Fibroblast of lung (primary cell): ENCODE measurements around the gene CEMIP. TPM values are rescaled to one million over a fixed set of nuclear protein-coding genes. Genes with fewer than 3 reads are reported as not detected.

Source experiments
- DNase-seq, 2 donors: peaks; one replicate each; pipeline versions ENCODE4 v3.0.0 to v3.0.0-alpha.2; 2010; ENCODE audit warnings: low read depth in 2 of 2
- H2AFZ ChIP-seq: 2 replicates; pipeline ENCODE4 v1.5.1; 2012; ENCODE audit warnings: low read length, control low read depth, inconsistent platforms
- H3K27ac ChIP-seq: 2 replicates; pipeline ENCODE4 v1.5.1; 2011; ENCODE audit warnings: low read length, control low read depth; ENCODE audit not compliant: insufficient read depth
- H3K27me3 ChIP-seq: 2 replicates; pipeline ENCODE4 v1.5.1; 2011; ENCODE audit warnings: mild to moderate bottlenecking, low read length; ENCODE audit not compliant: control insufficient read depth, insufficient read depth
- H3K36me3 ChIP-seq: 2 replicates; pipeline ENCODE4 v1.5.1; 2011; ENCODE audit warnings: low read length; ENCODE audit not compliant: control insufficient read depth, insufficient read depth
- H3K4me1 ChIP-seq: 2 replicates; pipeline ENCODE4 v1.5.1; 2011; ENCODE audit warnings: low read length; ENCODE audit not compliant: control insufficient read depth, insufficient read depth; ENCODE audit errors: extremely low read depth
- H3K4me2 ChIP-seq: 2 replicates; pipeline ENCODE4 v1.5.1; 2011; ENCODE audit warnings: low read length, control low read depth; ENCODE audit not compliant: insufficient read depth; ENCODE audit errors: extremely low read depth
- H3K4me3 ChIP-seq, 4 experiments: fragments of 200-600 bp in 1 of 4; sonication (generic) in 1 of 4; replicated peaks in 1 of 4; 2 replicates each; pipeline ENCODE4 v1.5.1; 2011 to 2016; ENCODE audit warnings: low read length in 4 of 4, low read depth in 3 of 4, mild to moderate bottlenecking in 3 of 4, control low read depth in 2 of 4, inconsistent platforms in 1 of 4, mixed read lengths in 1 of 4; ENCODE audit not compliant: insufficient read depth in 1 of 4; ENCODE audit errors: control extremely low read depth in 1 of 4
- H3K79me2 ChIP-seq: 2 replicates; pipeline ENCODE4 v1.5.1; 2012; ENCODE audit warnings: mild to moderate bottlenecking, low read length, inconsistent platforms; ENCODE audit not compliant: control insufficient read depth, insufficient read depth
- H3K9ac ChIP-seq: 2 replicates; pipeline ENCODE4 v1.5.1; 2011; ENCODE audit warnings: mild to moderate bottlenecking, low read length, control low read depth; ENCODE audit not compliant: insufficient read depth
- H3K9me3 ChIP-seq: 2 replicates; pipeline ENCODE4 v1.5.1; 2012; ENCODE audit warnings: low read depth, low read length; ENCODE audit not compliant: control insufficient read depth, insufficient read depth
- H4K20me1 ChIP-seq: 2 replicates; pipeline ENCODE4 v1.5.1; 2011; ENCODE audit warnings: low read length; ENCODE audit not compliant: control insufficient read depth, insufficient read depth; ENCODE audit errors: extremely low read depth
- EZH2 ChIP-seq: IDR thresholded peaks from 2 replicates; pipeline ENCODE4 v1.5.1; 2012; ENCODE audit warnings: low read length, control low read depth, mild to moderate bottlenecking; ENCODE audit errors: missing control alignments
- polyA plus RNA-seq, 2 donors: library from polyadenylated mRNA; depleted of rRNA in 1 of 2; stranded (reverse) in 1 of 2; unstranded in 1 of 2; fragments of >200 nt; gene quantifications; 2 replicates each; pipeline ENCODE4 v1.2.1, GENCODE V29; 2011 to 2012; ENCODE audit warnings: missing spikeins in 1 of 2
- total RNA-seq: library from RNA; depleted of rRNA; stranded (reverse); fragments of >200 nt; gene quantifications from 2 replicates; pipeline ENCODE4 v1.2.1, GENCODE V29; 2014
- TF ChIP-seq, protein P1 (sequence below), 2 donors: IDR thresholded peaks in 1 of 2; conservative IDR thresholded peaks in 1 of 2; 1 replicate in 1 of 2; 2 replicates in 1 of 2; pipeline ENCODE4 v1.5.1; 2011 to 2012; ENCODE audit warnings: low read length in 2 of 2, control low read depth in 1 of 2, inconsistent platforms in 1 of 2, low read depth in 1 of 2, mild to moderate bottlenecking in 1 of 2

Gene CEMIP
- total and polyA plus RNA-seq, 2 donors (not counting 1 experiment from before 2014, with no cell fraction given), result 946 to 1,190 TPM

DNA sequence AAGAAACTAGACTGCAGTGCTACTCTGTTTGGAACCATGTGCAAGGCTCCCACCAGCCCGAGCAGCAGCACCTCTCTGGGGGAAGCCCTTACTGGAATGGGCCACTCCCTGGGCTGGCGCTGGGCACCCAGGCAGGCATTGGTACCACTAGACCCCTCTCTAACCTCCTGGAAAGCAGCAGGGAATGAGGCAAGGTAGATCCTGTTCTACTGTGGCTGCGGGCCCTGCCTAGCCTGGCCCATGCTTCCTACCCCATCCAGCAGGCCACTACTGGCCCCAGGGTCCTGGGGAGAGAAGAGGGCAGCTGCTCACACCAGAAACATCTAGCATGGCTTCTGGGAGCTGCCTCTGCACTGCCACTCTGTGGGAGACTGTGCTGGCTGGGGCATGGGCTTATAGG, 165.6 kb downstream of the CEMIP start:
- DNase-seq, result no peak
- no peaks in the 10 kb centered on the region for H3K4me1 ChIP-seq
- H3K4me3 ChIP-seq, result no peak overlapping the region
- H2AFZ ChIP-seq, result no peak overlapping the region
- peaks cover 45% of the 10 kb centered on the region for H3K36me3 ChIP-seq
- no peaks in the 10 kb centered on the region for H3K27me3 ChIP-seq
- H3K27ac ChIP-seq, result no peak overlapping the region
- TF ChIP-seq, protein P1, sequence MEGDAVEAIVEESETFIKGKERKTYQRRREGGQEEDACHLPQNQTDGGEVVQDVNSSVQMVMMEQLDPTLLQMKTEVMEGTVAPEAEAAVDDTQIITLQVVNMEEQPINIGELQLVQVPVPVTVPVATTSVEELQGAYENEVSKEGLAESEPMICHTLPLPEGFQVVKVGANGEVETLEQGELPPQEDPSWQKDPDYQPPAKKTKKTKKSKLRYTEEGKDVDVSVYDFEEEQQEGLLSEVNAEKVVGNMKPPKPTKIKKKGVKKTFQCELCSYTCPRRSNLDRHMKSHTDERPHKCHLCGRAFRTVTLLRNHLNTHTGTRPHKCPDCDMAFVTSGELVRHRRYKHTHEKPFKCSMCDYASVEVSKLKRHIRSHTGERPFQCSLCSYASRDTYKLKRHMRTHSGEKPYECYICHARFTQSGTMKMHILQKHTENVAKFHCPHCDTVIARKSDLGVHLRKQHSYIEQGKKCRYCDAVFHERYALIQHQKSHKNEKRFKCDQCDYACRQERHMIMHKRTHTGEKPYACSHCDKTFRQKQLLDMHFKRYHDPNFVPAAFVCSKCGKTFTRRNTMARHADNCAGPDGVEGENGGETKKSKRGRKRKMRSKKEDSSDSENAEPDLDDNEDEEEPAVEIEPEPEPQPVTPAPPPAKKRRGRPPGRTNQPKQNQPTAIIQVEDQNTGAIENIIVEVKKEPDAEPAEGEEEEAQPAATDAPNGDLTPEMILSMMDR (conservative IDR thresholded peaks at IDR 0.05 in 1 of 2, IDR thresholded peaks at IDR 0.05 in 1 of 2; ENCODE audit: low read depth in 1 of 2, low read length in 2 of 2), result no peak
- TF ChIP-seq EZH2, result no peak
- no peak overlapping the region for H3K9ac ChIP-seq
- no peaks in the 10 kb centered on the region for H3K9me3 ChIP-seq
- no peaks in the 10 kb centered on the region for H4K20me1 ChIP-seq
- no peak overlapping the region for H3K4me2 ChIP-seq
- no peaks in the 10 kb centered on the region for H3K79me2 ChIP-seq

DNA sequence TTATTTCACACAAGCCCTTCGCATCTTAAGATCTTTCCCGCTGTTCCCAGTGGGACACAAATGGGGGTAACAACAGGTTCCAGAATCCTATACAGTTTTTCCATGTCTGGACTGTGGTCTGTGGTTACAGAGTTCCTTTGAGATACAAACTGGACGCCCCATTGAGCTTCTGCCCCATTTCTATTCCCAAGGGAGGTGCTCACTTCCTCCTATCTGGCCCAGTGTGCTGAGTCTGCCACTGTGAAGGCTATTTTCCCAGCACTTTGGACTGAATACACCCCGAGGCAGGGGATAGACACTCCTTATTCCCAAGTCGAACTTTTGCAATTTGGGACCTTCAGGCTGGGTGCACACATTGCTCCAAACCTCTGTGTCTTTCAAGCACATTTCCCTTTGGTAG, 166.4 kb downstream of the CEMIP start:
- Histone ChIP-seq H3K36me3 (peaks cover 42% of the 10 kb centered on the region), H3K4me1 (no peaks in the 10 kb centered on the region), H3K27me3 (no peaks in the 10 kb centered on the region), H2AFZ (no peak overlapping the region), H3K79me2 (no peaks in the 10 kb centered on the region), H3K9ac (no peak overlapping the region), H3K27ac (no peak overlapping the region), H3K4me2 (no peak overlapping the region), H3K9me3 (no peaks in the 10 kb centered on the region), H3K4me3 (no peak overlapping the region), H4K20me1 (no peaks in the 10 kb centered on the region)
- DNase-seq, result no peak
- TF ChIP-seq, protein P1 (conservative IDR thresholded peaks at IDR 0.05 in 1 of 2, IDR thresholded peaks at IDR 0.05 in 1 of 2; ENCODE audit: low read depth in 1 of 2, low read length in 2 of 2), result no peak
- no peak for TF ChIP-seq EZH2

DNA sequence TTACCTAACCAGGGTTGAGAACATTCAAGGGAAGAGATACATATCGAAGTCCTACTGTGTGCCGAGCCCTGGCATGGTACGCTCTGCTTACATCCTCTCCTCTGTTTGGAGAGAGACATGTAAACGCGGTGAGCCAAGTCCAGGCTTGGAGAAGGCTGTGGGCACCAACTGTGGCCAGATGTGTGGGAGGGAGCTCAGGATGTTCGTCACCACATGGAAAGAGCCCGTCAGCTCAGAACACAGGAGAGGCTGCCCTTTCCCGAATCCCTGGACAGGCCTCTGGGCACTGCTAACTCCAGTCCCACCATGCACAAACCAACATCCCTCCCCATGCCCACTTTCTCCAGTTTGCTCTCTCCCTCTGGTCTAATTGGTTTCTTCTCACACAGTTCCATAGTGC, 167.4 kb downstream of the CEMIP start:
- Histone ChIP-seq H4K20me1 (no peaks in the 10 kb centered on the region), H3K4me3 (no peak overlapping the region), H3K79me2 (no peaks in the 10 kb centered on the region), H3K4me1 (no peaks in the 10 kb centered on the region), H3K4me2 (no peak overlapping the region), H3K9me3 (no peaks in the 10 kb centered on the region), H2AFZ (no peak overlapping the region), H3K36me3 (peaks cover 42% of the 10 kb centered on the region), H3K9ac (no peak overlapping the region), H3K27ac (no peak overlapping the region), H3K27me3 (no peaks in the 10 kb centered on the region)
- TF ChIP-seq, protein P1 (conservative IDR thresholded peaks at IDR 0.05 in 1 of 2, IDR thresholded peaks at IDR 0.05 in 1 of 2; ENCODE audit: low read depth in 1 of 2, low read length in 2 of 2), result no peak
- no peak for TF ChIP-seq EZH2
- no peak for DNase-seq
